CD4-positive, alpha-beta T cell treated with Interleukin-15 for 4 hours (primary cell): Measurements from ENCODE around the gene MRPS7.

ENCODE experiments used
- DNase-seq: peaks from one replicate; pipeline ENCODE4 v3.0.0-alpha.2; 2020; ENCODE audit warnings: low spot score

The MRPS7 gene

GRCh38 chr17:75261336-75262111, at the start of gene MRPS7, which contains the start of gene GGA3:
Gene MRPS7, plus strand, starts transcription at chr17:75261879. Its CDS starts 22 bp downstream, at chr17:75261901.
Gene GGA3, minus strand, starts transcription at chr17:75261606. Its CDS starts 19 bp downstream, at chr17:75261587.
- peak; percentile 95 for DNase-seq

GRCh38 chr17:75218131-75218530, 43.5 kb upstream of the MRPS7 start:
- DNase-seq, result no peak

GRCh38 chr17:75219815-75220214, 41.9 kb upstream of the MRPS7 start:
- no peak for DNase-seq

- no peak for DNase-seq
These were observed 36.7 kb upstream of the MRPS7 start for GRCh38 chr17:75225016-75225415.

GRCh38 chr17:75227729-75228128, 34.0 kb upstream of the MRPS7 start:
- DNase-seq, result no peak

GRCh38 chr17:75228305-75228704, 33.4 kb upstream of the MRPS7 start:
- no peak for DNase-seq

GRCh38 chr17:75228847-75229246, 32.8 kb upstream of the MRPS7 start:
- no peak for DNase-seq

GRCh38 chr17:75231071-75231470, 30.6 kb upstream of the MRPS7 start:
- DNase-seq, result no peak

- no peak for DNase-seq
These were observed 29.8 kb upstream of the MRPS7 start for GRCh38 chr17:75231741-75232464.

- no peak for DNase-seq
These were observed 28.9 kb upstream of the MRPS7 start for GRCh38 chr17:75232786-75233185.

GRCh38 chr17:75237100-75238014, 24.3 kb upstream of the MRPS7 start:
- no peak for DNase-seq

GRCh38 chr17:75238020-75238580, 23.6 kb upstream of the MRPS7 start:
- no peak for DNase-seq

GRCh38 chr17:75238684-75239191, 22.9 kb upstream of the MRPS7 start:
- DNase-seq, result peak; percentile 60

GRCh38 chr17:75239214-75239613, 22.5 kb upstream of the MRPS7 start:
- DNase-seq, result no peak

- no peak for DNase-seq
These were observed 21.8 kb upstream of the MRPS7 start for GRCh38 chr17:75239778-75240393.

- DNase-seq, result no peak
These were observed 21.1 kb upstream of the MRPS7 start for GRCh38 chr17:75240394-75241142.

- no peak for DNase-seq
These were observed 20.6 kb upstream of the MRPS7 start for GRCh38 chr17:75241143-75241430.

GRCh38 chr17:75241502-75241901, 20.2 kb upstream of the MRPS7 start:
- DNase-seq, result no peak

- peak; percentile 13 for DNase-seq
These were observed 19.7 kb upstream of the MRPS7 start for GRCh38 chr17:75241996-75242460.

- peak; percentile 41 for DNase-seq
These were observed 19.1 kb upstream of the MRPS7 start for GRCh38 chr17:75242461-75243042.
